Testis (tissue), 2 donors: Measurements from ENCODE around the gene DNAJC17.

Experiments
- POLR2A ChIP-seq: fragments of 450-650 bp; IDR thresholded peaks from one replicate; pipeline ENCODE4 v1.6.1; 2017; ENCODE audit warnings: antibody characterized with exemption, mild to moderate bottlenecking, moderate library complexity
- TF ChIP-seq, protein P1 (sequence below), 3 experiments: fragments of 450-650 bp in 2 of 3; fragments of 200-600 bp in 1 of 3; sonication (generic) in 1 of 3; IDR thresholded peaks; one replicate each; pipeline ENCODE4 v1.5.1; 2016 to 2019; ENCODE audit warnings: antibody characterized with exemption in 3 of 3, mild to moderate bottlenecking in 2 of 3, moderate library complexity in 1 of 3

DNA sequence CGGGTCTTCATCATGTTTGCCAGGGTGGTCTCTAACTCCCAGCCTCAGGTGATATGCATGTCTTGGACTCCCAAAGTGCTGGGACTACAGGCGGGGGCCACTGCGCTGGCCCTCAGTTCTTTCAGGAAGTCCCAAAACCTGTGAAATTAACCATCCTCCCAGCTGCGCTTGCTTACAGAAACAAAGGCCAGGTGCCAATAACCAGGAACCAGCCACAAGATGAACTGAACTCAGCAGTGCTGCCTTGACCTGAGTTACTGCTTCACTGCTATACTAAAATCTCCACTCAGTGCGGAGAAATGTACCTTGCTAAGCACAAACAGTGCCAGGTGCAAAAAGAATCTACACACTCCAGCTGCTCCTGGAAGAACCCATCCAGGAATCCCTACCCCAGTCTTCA, 47.3 kb downstream of the DNAJC17 start:
- TF ChIP-seq, protein P1, sequence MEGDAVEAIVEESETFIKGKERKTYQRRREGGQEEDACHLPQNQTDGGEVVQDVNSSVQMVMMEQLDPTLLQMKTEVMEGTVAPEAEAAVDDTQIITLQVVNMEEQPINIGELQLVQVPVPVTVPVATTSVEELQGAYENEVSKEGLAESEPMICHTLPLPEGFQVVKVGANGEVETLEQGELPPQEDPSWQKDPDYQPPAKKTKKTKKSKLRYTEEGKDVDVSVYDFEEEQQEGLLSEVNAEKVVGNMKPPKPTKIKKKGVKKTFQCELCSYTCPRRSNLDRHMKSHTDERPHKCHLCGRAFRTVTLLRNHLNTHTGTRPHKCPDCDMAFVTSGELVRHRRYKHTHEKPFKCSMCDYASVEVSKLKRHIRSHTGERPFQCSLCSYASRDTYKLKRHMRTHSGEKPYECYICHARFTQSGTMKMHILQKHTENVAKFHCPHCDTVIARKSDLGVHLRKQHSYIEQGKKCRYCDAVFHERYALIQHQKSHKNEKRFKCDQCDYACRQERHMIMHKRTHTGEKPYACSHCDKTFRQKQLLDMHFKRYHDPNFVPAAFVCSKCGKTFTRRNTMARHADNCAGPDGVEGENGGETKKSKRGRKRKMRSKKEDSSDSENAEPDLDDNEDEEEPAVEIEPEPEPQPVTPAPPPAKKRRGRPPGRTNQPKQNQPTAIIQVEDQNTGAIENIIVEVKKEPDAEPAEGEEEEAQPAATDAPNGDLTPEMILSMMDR (IDR thresholded peaks at IDR 0.05), result no peak
- no peak for TF ChIP-seq POLR2A
